Prostate gland (tissue), 2 donors: ENCODE data around the gene ACTC1. TPM values are rescaled to one million over a fixed set of nuclear protein-coding genes. Genes with fewer than 3 reads are reported as not detected.

Experiments used
- DNase-seq: peaks from one replicate; pipeline ENCODE4 v3.0.0-alpha.2; 2019; ENCODE audit warnings: low spot score
- H3K27ac ChIP-seq, 2 donors: fragments of 200-600 bp; sonication (generic); 2 replicates each; pipeline ENCODE4 v1.5.1; 2017 to 2019
- H3K27me3 ChIP-seq: fragments of 200-600 bp; sonication (generic); replicated peaks from 2 replicates; pipeline ENCODE4 v1.5.1; 2019; ENCODE audit not compliant: insufficient read depth
- H3K36me3 ChIP-seq, 2 donors: fragments of 200-600 bp; sonication (generic); 1 replicate in 1 of 2; 2 replicates in 1 of 2; pipeline versions ENCODE4 v1.5.1 to v1.8.1; 2017 to 2019
- H3K4me1 ChIP-seq: fragments of 200-600 bp; sonication (generic); replicated peaks from 2 replicates; pipeline ENCODE4 v1.5.1; 2019
- H3K4me3 ChIP-seq, 2 donors: fragments of 200-600 bp; sonication (generic); 2 replicates each; pipeline ENCODE4 v1.5.1; 2017 to 2019
- H3K9me3 ChIP-seq: fragments of 200-600 bp; sonication (generic); 2 replicates; pipeline ENCODE4 v1.5.1; 2017
- CTCF ChIP-seq, 4 experiments: fragments of 200-600 bp in 2 of 4; fragments of 450-650 bp in 2 of 4; sonication (generic) in 2 of 4; IDR thresholded peaks; 1 replicate in 3 of 4; 2 replicates in 1 of 4; pipeline ENCODE4 v1.5.1; 2016 to 2019; ENCODE audit warnings: antibody characterized with exemption in 4 of 4, mild to moderate bottlenecking in 2 of 4, moderate library complexity in 2 of 4
- POLR2A ChIP-seq: fragments of 450-650 bp; IDR thresholded peaks from one replicate; pipeline ENCODE4 v1.6.1; 2016; ENCODE audit warnings: antibody characterized with exemption, mild to moderate bottlenecking
- POLR2AphosphoS5 ChIP-seq: sonication (generic); formaldehyde crosslinking; IDR thresholded peaks from one replicate; pipeline ENCODE4 v1.6.1; 2017; ENCODE audit warnings: antibody characterized with exemption
- WGBS: methylation state at CpG from one replicate; pipeline ENCODE4 v1.1.5; 2018; 5-methylcytosine and 5-hydroxymethylcytosine counted together
- intact Hi-C: fragments of 100-400 bp; cut with DNase I; formaldehyde crosslinking; loops from one replicate; pipeline ENCODE4 v1.14.2; 2022
- total RNA-seq, 2 donors: library from RNA; depleted of rRNA; stranded (reverse); fragments of >200 nt; gene quantifications; one replicate each; pipeline ENCODE4 v1.1.0, GENCODE V29; 2016

The ACTC1 gene
- total RNA-seq, 2 donors from 2014 or later, result 9.6 to 21.5 TPM

- WGBS, result 80% methylated on average over 9 of the region's 9 CpGs
- Histone ChIP-seq H3K9me3 (no peaks in the 10 kb centered on the region), H3K36me3 (no peaks in the 10 kb centered on the region), H3K4me3 (no peak overlapping the region), H3K4me1 (no peaks in the 10 kb centered on the region), H3K27me3 (peaks cover 10% of the 10 kb centered on the region), H3K27ac (no peak overlapping the region)
- TF ChIP-seq CTCF (IDR thresholded peaks at IDR 0.05) (no peak), POLR2AphosphoS5 (no peak), POLR2A (no peak)
- intact Hi-C loops, result no loop called here
- DNase-seq, result no peak
Measured at GRCh38 chr15:34793071-34793470, 2.3 kb downstream of the ACTC1 start.

GRCh38 chr15:34791701-34792100 is 3.6 kb downstream of the ACTC1 start:
- no peaks in the 10 kb centered on the region for H3K9me3 ChIP-seq
- 73% methylated on average over 3 of the region's 3 CpGs for WGBS
- TF ChIP-seq CTCF (IDR thresholded peaks at IDR 0.05), result no peak
- TF ChIP-seq POLR2A, result no peak
- intact Hi-C loops, result no loop called here
- DNase-seq, result no peak
- no peak overlapping the region for H3K27ac ChIP-seq
- no peaks in the 10 kb centered on the region for H3K4me1 ChIP-seq
- no peak overlapping the region for H3K4me3 ChIP-seq
- H3K27me3 ChIP-seq, result peaks cover 10% of the 10 kb centered on the region
- H3K36me3 ChIP-seq, result no peaks in the 10 kb centered on the region

- Histone ChIP-seq H3K27me3 (peaks cover 5% of the 10 kb centered on the region), H3K4me1 (no peaks in the 10 kb centered on the region), H3K4me3 (no peak overlapping the region), H3K36me3 (no peaks in the 10 kb centered on the region), H3K9me3 (no peaks in the 10 kb centered on the region), H3K27ac (no peak overlapping the region)
- no peak for DNase-seq
- TF ChIP-seq POLR2A, result no peak
- no peak for TF ChIP-seq CTCF (IDR thresholded peaks at IDR 0.05)
- TF ChIP-seq POLR2AphosphoS5, result no peak
- WGBS, result 60% methylated on average over 6 of the region's 6 CpGs
- intact Hi-C loops, result no loop called here
Measured at GRCh38 chr15:34790121-34790520, 5.2 kb downstream of the ACTC1 start.

GRCh38 chr15:34789326-34789725 is 6.0 kb downstream of the ACTC1 start:
- Histone ChIP-seq H3K36me3 (no peaks in the 10 kb centered on the region), H3K9me3 (no peaks in the 10 kb centered on the region), H3K27me3 (no peaks in the 10 kb centered on the region), H3K4me1 (no peaks in the 10 kb centered on the region), H3K27ac (no peak overlapping the region), H3K4me3 (no peak overlapping the region)
- WGBS, result 70% methylated on average over 7 of the region's 7 CpGs
- intact Hi-C loops, result loop anchor here (10.0 kb wide), 1 partner anchor 115 kb away; no protein-coding TSS in a partner anchor
- no peak for DNase-seq
- TF ChIP-seq POLR2A (no peak), CTCF (IDR thresholded peaks at IDR 0.05) (no peak), POLR2AphosphoS5 (no peak)

- 76% methylated on average over 2 of the region's 2 CpGs for whole genome bisulfite sequencing
- intact Hi-C loops, result loop anchor here (10.0 kb wide), 1 partner anchor 119 kb away; no protein-coding TSS in a partner anchor
- Histone ChIP-seq H3K27ac (no peak overlapping the region), H3K4me1 (no peaks in the 10 kb centered on the region), H3K27me3 (no peaks in the 10 kb centered on the region), H3K4me3 (no peak overlapping the region), H3K36me3 (no peaks in the 10 kb centered on the region), H3K9me3 (no peaks in the 10 kb centered on the region)
- no peak for DNase-seq
- TF ChIP-seq POLR2AphosphoS5 (no peak), POLR2A (no peak), CTCF (IDR thresholded peaks at IDR 0.05) (no peak)
Measured at GRCh38 chr15:34786206-34786605, 9.1 kb downstream of the ACTC1 start.
